ENCODE measurements around the gene IFT52.

IFT52 gene

GRCh38 chr20:43694763-43695162, 104.0 kb downstream of the IFT52 start:
- no peak for DNase-seq

DNA sequence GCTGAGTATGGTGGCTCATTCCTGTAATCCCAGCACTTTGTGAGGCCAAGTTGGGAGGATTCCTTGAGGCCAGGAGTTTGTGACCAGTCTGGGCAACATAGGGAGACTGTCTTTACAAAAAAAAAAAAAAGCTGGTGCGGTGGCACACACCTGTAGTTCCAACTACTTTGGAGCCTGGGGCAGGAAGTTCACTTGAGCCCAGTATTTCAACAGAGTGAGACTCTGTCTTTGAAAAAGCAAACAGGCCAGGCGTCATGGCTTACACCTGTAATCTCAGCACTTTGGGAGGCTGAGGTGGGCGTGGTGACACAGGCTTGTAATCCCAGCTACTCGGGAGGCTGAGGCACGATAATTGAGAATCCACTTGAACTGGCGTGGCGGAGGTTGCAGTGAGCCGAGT, 104.8 kb downstream of the IFT52 start:
- no peak for DNase-seq
